Measurements from ENCODE around the gene CCDC69. TPM values are rescaled to one million over a fixed set of nuclear protein-coding genes. Genes with fewer than 3 reads are reported as not detected.
"Not testable (repeated sequence)": the region's sequence is repeated elsewhere in the genome, so short reads cannot be mapped to it uniquely, and the experiment has no call there.

Gene CCDC69
- total RNA-seq, 1 donor from 2014 or later, result 3.4 TPM

DNA sequence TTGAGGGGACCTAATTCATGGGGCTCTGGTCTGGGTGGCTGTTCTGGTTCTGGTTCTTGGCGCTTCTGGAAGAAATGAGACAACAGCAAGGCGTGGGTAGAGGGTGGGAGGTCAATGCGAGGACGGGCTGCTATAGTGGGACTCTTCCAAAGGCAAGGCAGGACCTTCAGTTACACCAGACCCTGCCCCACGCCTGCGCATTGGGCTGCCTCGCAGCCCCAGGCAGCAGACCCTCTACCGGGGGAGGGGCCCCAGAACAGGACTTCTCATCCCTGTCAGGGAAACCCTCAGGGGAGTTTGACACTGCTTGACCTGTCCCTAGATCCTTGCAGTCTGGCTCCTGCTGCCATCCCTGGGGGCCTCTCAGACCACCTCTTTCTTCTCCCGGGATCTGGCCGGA lies 18.5 kb downstream of the CCDC69 start:
- DNase-seq (ENCODE audit: low read depth), result no peak
- TF ChIP-seq, protein P1, sequence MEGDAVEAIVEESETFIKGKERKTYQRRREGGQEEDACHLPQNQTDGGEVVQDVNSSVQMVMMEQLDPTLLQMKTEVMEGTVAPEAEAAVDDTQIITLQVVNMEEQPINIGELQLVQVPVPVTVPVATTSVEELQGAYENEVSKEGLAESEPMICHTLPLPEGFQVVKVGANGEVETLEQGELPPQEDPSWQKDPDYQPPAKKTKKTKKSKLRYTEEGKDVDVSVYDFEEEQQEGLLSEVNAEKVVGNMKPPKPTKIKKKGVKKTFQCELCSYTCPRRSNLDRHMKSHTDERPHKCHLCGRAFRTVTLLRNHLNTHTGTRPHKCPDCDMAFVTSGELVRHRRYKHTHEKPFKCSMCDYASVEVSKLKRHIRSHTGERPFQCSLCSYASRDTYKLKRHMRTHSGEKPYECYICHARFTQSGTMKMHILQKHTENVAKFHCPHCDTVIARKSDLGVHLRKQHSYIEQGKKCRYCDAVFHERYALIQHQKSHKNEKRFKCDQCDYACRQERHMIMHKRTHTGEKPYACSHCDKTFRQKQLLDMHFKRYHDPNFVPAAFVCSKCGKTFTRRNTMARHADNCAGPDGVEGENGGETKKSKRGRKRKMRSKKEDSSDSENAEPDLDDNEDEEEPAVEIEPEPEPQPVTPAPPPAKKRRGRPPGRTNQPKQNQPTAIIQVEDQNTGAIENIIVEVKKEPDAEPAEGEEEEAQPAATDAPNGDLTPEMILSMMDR (conservative IDR thresholded peaks at IDR 0.05; ENCODE audit: low read depth, low read length), result no peak
- no peak overlapping the region for H3K4me3 ChIP-seq (ENCODE audit: low read depth, low read length)

- TF ChIP-seq, protein P1 (conservative IDR thresholded peaks at IDR 0.05; ENCODE audit: low read depth, low read length), result no peak
- no peak for DNase-seq (ENCODE audit: low read depth)
- H3K4me3 ChIP-seq (ENCODE audit: low read depth, low read length), result no peak overlapping the region
These were observed 19.8 kb downstream of the CCDC69 start for GRCh38 chr5:151204051-151204450.

DNA sequence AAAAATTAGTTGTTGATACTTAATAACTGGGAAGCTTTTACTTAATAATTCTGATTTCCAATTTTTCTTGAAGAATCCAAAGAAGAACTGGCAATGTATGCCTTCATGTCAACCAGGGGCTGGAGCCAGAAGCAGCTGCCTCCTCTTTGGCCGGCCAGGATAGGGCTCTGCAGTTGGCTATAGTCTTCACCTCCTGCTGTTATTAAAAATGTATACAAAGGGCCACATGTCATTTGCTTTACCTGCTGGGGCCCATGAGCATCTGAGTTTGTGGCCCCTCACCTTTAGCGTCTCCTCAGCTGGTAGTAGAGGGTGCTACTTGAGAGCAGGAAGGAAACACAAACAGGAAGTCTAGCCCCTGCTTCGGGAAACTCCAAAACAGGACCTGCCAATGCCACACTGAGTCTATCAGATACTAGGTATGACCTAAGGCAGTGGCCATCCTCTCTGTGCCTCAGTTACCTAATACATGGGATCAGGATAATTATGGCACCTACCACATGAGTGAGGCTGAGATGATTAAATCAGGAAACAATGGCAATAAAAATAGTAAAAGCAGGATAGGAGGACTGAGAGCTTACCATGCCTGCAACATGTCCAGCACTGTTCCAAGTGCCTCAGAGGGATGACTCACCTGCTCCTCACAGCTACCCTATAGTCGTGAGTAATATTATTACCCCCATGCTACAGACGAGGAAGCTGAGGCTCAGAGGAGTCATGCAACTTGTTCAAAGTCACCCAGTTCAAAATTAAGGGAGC lies 21.3 kb downstream of the CCDC69 start:
- no peak overlapping the region for H3K4me3 ChIP-seq (ENCODE audit: low read depth, low read length)
- TF ChIP-seq, protein P1 (conservative IDR thresholded peaks at IDR 0.05; ENCODE audit: low read depth, low read length), result no peak
- DNase-seq (ENCODE audit: low read depth), result peak; percentile 23

GRCh38 chr5:151200913-151201595 lies 22.8 kb downstream of the CCDC69 start:
- TF ChIP-seq, protein P1 (conservative IDR thresholded peaks at IDR 0.05; ENCODE audit: low read depth, low read length), result no peak
- DNase-seq (ENCODE audit: low read depth), result no peak
- no peak overlapping the region for H3K4me3 ChIP-seq (ENCODE audit: low read depth, low read length)

- TF ChIP-seq, protein P1 (conservative IDR thresholded peaks at IDR 0.05; ENCODE audit: low read depth, low read length), result no peak
- DNase-seq (ENCODE audit: low read depth), result no peak
- H3K4me3 ChIP-seq (ENCODE audit: low read depth, low read length), result no peak overlapping the region
These were observed 24.2 kb downstream of the CCDC69 start for GRCh38 chr5:151199581-151200185.

DNA sequence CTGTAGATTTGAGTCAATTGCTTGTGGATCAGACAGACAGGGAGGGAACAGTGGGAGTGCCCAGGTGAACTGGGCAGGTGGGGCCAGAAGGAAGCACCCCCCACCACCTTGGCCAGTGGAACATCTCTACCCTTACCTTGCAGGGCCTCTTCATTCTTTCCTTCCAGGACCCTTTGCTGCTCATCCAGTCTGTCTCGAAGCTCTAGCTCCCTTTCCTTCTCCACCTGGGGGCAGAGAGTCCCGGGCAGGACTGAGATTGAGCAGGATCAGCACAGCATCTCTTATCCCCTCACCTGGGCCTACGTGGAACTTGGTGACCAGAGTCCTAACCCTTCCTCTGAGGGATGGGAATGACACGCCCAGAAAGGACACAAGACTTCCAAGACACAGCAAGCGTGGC lies 25.0 kb downstream of the CCDC69 start:
- TF ChIP-seq, protein P1 (conservative IDR thresholded peaks at IDR 0.05; ENCODE audit: low read depth, low read length), result no peak
- no peak for DNase-seq (ENCODE audit: low read depth)
- no peak overlapping the region for H3K4me3 ChIP-seq (ENCODE audit: low read depth, low read length)

DNA sequence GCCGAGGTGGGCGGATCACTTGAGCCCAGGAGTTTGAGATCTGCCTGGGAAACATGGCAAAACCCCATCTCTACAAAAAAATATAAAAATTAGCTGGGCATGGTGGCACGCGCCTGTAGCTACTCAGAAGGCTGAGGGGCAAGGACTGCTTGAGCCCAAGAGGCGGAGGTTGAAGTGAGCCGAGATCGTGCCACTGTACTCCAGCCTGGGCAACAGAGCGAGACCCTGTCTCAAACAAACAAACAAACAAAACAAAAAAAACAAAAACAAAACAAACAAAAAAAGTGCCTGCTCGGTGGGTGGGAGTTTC lies 26.6 kb downstream of the CCDC69 start:
- not testable (repeated sequence) for H3K4me3 ChIP-seq (ENCODE audit: low read depth, low read length); DNase-seq (ENCODE audit: low read depth)

Measured in epithelial cell of proximal tubule (primary cell).